OCI-LY7 (cell line): ENCODE measurements around the gene CHAMP1. TPM values are rescaled to one million over a fixed set of nuclear protein-coding genes. Genes with fewer than 3 reads are reported as not detected.

Source experiments
- Bru-seq: library from RNA; stranded (reverse); fragments of 400-500 nt; gene quantifications from one replicate; lab custom pipeline; 2021; lab: Mats Ljungman, UMichigan
- BruChase-seq, 2 experiments: library from RNA; stranded (reverse); fragments of 400-500 nt; gene quantifications; one replicate each; lab custom pipeline; 2021; lab: Mats Ljungman, UMichigan
- BruUV-seq: library from RNA; stranded (reverse); fragments of 400-500 nt; replicated peaks from 2 replicates; lab custom pipeline; 2021; lab: Mats Ljungman, UMichigan
- CTCF ChIA-PET: fragments of 300-600 bp; sonication (Branson Sonifier 250); formaldehyde crosslinking; loops from one replicate; lab custom pipeline; 2022; ENCODE audit warnings: antibody characterized with exemption; ENCODE audit not compliant: unreplicated experiment; lab: Charles Lee
- POLR2A ChIA-PET: fragments of 300-600 bp; sonication (Branson Sonifier 250); formaldehyde crosslinking; loops from one replicate; lab custom pipeline; 2022; ENCODE audit warnings: antibody characterized with exemption; lab: Charles Lee
- DNase-seq: peaks from one replicate; pipeline ENCODE4 v3.0.0-alpha.2; 2015; ENCODE audit warnings: low spot score
- H2AFZ ChIP-seq: fragments of 200-600 bp; sonication (generic), shearing (Covaris generic); 2 replicates; pipeline ENCODE4 v1.6.1; 2014; ENCODE audit warnings: mild to moderate bottlenecking, antibody characterized with exemption, low read length, moderate library complexity
- H3K27ac ChIP-seq: fragments of 200-600 bp; sonication (generic); 2 replicates; pipeline ENCODE4 v1.5.1; 2014; ENCODE audit warnings: mixed run types, low read depth, mild to moderate bottlenecking, moderate library complexity, low read length, inconsistent platforms; ENCODE audit not compliant: poor library complexity, severe bottlenecking
- H3K36me3 ChIP-seq: fragments of 200-600 bp; sonication (generic); 2 replicates; pipeline ENCODE4 v1.6.1; 2014; ENCODE audit warnings: mild to moderate bottlenecking, antibody characterized with exemption, low read length, moderate library complexity, mixed read lengths; ENCODE audit not compliant: insufficient read depth
- H3K4me1 ChIP-seq: fragments of 200-600 bp; sonication (generic); 2 replicates; pipeline ENCODE4 v1.5.1; 2014; ENCODE audit warnings: mild to moderate bottlenecking, low read length; ENCODE audit not compliant: insufficient read depth, poor library complexity, severe bottlenecking
- H3K4me2 ChIP-seq: fragments of 200-600 bp; sonication (generic); 2 replicates; pipeline ENCODE4 v1.6.1; 2014; ENCODE audit warnings: mild to moderate bottlenecking, low read length
- H3K4me3 ChIP-seq: fragments of 200-600 bp; sonication (generic); 2 replicates; pipeline ENCODE4 v1.5.1; 2014; ENCODE audit warnings: mild to moderate bottlenecking, low read depth, low read length; ENCODE audit not compliant: poor library complexity, severe bottlenecking
- H3K79me2 ChIP-seq: fragments of 200-600 bp; sonication (generic); 2 replicates; pipeline ENCODE4 v1.6.1; 2016; ENCODE audit warnings: low read depth, mild to moderate bottlenecking, low read length, moderate library complexity, mixed read lengths; ENCODE audit not compliant: insufficient read depth
- H3K9me2 ChIP-seq: fragments of 200-600 bp; sonication (generic); 2 replicates; pipeline ENCODE4 v1.6.1; 2016; ENCODE audit warnings: mild to moderate bottlenecking, low read length, mixed read lengths; ENCODE audit not compliant: insufficient read depth
- H3K9me3 ChIP-seq: fragments of 200-600 bp; sonication (generic); 2 replicates; pipeline ENCODE4 v1.6.1; 2014; ENCODE audit warnings: mild to moderate bottlenecking, mixed run types, low read length, mixed read lengths
- H4K20me1 ChIP-seq: fragments of 200-600 bp; sonication (generic); 2 replicates; pipeline ENCODE4 v1.6.1; 2014; ENCODE audit warnings: mild to moderate bottlenecking, antibody characterized with exemption, low read length, moderate library complexity, mixed read lengths; ENCODE audit not compliant: insufficient read depth
- EZH2phosphoT487 ChIP-seq: fragments of 200-600 bp; sonication (generic); IDR thresholded peaks from 2 replicates; pipeline ENCODE4 v1.6.1; 2018; ENCODE audit warnings: low read depth, borderline replicate concordance, mild to moderate bottlenecking, mixed run types, antibody characterized with exemption, low read length, moderate library complexity, mixed read lengths
- intact Hi-C: fragments of 100-400 bp; cut with micrococcal nuclease; formaldehyde crosslinking; loops from one replicate; pipeline ENCODE4 v1.10.0; 2022; ENCODE audit not compliant: unreplicated experiment
- long read RNA-seq: library from polyadenylated mRNA; stranded (forward); transcript quantifications from one replicate; pipeline ENCODE4 v2.0.0, GENCODE V29; 2022
- total RNA-seq, 2 experiments: library from RNA; depleted of rRNA in 1 of 2; stranded (reverse); fragments of >200 nt in 1 of 2; shearing (Covaris generic) in 1 of 2; gene quantifications; 2 replicates each; pipeline ENCODE4 v1.2.3, GENCODE V29; 2014 to 2022
- TF ChIP-seq, protein P1 (sequence below): fragments of 200-600 bp; sonication (generic); conservative IDR thresholded peaks from 2 replicates; pipeline ENCODE4 v1.5.1; 2014; ENCODE audit warnings: mild to moderate bottlenecking, antibody characterized with exemption, low read length, moderate library complexity, mixed read lengths

Gene CHAMP1, protein sequence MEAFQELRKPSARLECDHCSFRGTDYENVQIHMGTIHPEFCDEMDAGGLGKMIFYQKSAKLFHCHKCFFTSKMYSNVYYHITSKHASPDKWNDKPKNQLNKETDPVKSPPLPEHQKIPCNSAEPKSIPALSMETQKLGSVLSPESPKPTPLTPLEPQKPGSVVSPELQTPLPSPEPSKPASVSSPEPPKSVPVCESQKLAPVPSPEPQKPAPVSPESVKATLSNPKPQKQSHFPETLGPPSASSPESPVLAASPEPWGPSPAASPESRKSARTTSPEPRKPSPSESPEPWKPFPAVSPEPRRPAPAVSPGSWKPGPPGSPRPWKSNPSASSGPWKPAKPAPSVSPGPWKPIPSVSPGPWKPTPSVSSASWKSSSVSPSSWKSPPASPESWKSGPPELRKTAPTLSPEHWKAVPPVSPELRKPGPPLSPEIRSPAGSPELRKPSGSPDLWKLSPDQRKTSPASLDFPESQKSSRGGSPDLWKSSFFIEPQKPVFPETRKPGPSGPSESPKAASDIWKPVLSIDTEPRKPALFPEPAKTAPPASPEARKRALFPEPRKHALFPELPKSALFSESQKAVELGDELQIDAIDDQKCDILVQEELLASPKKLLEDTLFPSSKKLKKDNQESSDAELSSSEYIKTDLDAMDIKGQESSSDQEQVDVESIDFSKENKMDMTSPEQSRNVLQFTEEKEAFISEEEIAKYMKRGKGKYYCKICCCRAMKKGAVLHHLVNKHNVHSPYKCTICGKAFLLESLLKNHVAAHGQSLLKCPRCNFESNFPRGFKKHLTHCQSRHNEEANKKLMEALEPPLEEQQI
- total RNA-seq (2014; rRNA removed; shearing (Covaris generic)) (12.4 and 13.6 TPM in 2 replicates), total RNA-seq (2022) (37.9 and 42.8 TPM in 2 replicates), Bru-seq, nascent RNA (percentile 88 among the genes with signal in this experiment), BruChase-seq, experiment 1, labeled RNA remaining after a 6-hour chase (percentile 81 among the genes with signal in this experiment), BruChase-seq, experiment 2, labeled RNA remaining after a 2-hour chase (percentile 92 among the genes with signal in this experiment)
- long read RNA-seq, full-length matches to known transcripts: 7 of 7 reads
- long read RNA-seq, partial matches to known transcripts: 0 of 7 reads
- long read RNA-seq, other reads (novel, unspliced or antisense): 0 of 7 reads

DNA sequence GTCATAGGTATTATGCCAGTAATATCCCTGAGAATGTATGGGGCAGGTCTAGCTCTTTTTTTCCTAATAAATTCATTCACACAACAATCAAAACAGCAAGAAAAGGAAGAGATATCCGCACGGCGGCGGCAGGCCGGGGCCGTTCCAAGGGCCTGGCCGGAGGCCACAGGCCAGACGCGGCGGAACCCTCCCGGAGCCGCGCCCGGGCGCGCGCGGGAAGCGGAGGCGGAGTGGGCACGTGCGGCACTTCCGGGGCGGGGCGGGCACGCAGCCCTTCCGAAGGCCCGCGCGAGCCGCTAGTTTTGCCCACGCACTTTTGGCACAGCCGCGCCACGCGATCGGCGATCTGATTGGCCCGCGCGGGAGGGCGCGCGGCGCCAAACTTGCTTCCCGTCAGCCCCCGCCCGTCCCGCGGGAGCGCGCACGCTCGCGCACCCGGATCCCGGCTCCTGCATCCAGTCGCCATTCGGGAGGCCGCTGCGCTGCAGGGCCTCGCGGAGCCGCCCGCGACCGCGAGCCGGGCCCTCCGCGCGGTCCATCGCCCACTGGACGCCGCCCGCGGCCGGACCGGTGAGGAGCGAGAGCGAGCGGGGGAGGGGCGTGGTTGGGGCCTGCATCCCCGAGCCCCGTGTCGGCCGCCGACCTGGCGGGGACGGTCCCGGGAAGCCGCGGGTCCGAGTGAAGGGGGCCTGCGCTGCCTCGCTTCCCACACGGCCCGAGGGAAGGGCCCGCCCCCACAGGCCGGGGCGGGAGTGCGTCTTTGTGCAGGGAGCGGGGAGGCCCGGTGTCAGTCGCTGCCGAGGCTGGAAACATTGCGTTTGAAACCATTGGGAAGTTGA, at the start of gene CHAMP1:
CHAMP1 (plus strand) TSS at position 430 of the 839 bp plus-strand sequence. CDS start 9,340 bp downstream, outside the sequence.
- Histone ChIP-seq H3K9me2 (no peaks in the 10 kb centered on the region), H3K79me2 (peaks cover 51% of the 10 kb centered on the region), H3K36me3 (peaks cover 40% of the 10 kb centered on the region), H3K4me1 (peaks cover 48% of the 10 kb centered on the region), H2AFZ (peak within 1 kb of the TSS; percentile 73; the same call in 1 of the 2 replicates), H3K4me3 (peak within 1 kb of the TSS; percentile 91), H3K27ac (peak within 1 kb of the TSS; percentile 98), H4K20me1 (peaks cover 29% of the 10 kb centered on the region), H3K9me3 (no peaks in the 10 kb centered on the region), H3K4me2 (peak within 1 kb of the TSS; percentile 100)
- ChIA-PET CTCF (no interaction called here), POLR2A (interaction anchor here (0.8 to 1.9 kb wide), 4 partner anchors 19 to 22 kb away, joined by 3 to 7 read pairs (median 5); no protein-coding TSS in a partner anchor)
- TF ChIP-seq, protein P1, sequence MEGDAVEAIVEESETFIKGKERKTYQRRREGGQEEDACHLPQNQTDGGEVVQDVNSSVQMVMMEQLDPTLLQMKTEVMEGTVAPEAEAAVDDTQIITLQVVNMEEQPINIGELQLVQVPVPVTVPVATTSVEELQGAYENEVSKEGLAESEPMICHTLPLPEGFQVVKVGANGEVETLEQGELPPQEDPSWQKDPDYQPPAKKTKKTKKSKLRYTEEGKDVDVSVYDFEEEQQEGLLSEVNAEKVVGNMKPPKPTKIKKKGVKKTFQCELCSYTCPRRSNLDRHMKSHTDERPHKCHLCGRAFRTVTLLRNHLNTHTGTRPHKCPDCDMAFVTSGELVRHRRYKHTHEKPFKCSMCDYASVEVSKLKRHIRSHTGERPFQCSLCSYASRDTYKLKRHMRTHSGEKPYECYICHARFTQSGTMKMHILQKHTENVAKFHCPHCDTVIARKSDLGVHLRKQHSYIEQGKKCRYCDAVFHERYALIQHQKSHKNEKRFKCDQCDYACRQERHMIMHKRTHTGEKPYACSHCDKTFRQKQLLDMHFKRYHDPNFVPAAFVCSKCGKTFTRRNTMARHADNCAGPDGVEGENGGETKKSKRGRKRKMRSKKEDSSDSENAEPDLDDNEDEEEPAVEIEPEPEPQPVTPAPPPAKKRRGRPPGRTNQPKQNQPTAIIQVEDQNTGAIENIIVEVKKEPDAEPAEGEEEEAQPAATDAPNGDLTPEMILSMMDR: no peak
- TF ChIP-seq EZH2phosphoT487: no peak
- intact Hi-C loops: loop anchor here (1.0 kb wide), 1 partner anchor 34 kb away; no protein-coding TSS in a partner anchor
- DNase-seq: peak; percentile 89
- no TSS peak for BruUV-seq

DNA sequence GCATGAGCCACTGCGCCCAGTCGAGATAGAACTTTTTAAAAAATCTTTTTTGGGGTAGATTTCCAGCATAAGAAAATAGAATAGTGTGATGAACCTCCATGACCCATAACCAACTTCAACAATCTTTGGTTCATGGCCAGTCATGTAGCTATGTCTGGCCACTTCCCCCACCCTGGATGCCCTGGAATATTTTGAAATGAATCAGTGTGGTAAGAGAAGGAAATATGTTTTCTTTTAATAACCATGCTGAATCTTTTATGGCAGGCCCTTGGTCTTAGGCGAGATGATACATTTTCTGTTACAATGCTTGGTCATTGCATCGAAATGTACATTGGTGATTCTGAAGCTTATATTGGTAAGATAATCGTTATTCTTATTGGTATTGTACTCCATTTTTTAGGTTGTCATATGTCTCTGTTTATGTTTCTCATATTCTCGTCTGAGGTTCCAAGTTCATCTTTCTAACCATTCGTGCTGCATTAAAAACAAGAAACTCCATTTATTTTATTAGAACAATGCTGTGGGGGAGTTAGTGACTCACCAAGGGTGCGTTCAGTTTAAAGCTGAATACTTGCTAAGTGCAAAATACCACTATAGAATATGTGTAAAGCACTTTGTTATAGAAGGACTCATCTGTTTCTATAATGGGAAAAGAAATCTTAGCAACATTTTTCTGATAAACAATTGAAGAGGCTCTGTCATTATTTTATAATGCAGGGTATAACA, 49.3 kb upstream of the CHAMP1 start:
- Histone ChIP-seq H3K27ac (no peak overlapping the region), H4K20me1 (no peaks in the 10 kb centered on the region), H3K9me2 (no peaks in the 10 kb centered on the region), H3K9me3 (no peaks in the 10 kb centered on the region), H3K4me1 (peaks cover 40% of the 10 kb centered on the region), H3K36me3 (peaks cover 94% of the 10 kb centered on the region), H3K4me3 (no peak overlapping the region), H3K79me2 (0 out of 2 replicates have a peak, but pooled peaks cover 7% of the 10 kb centered on the region), H3K4me2 (no peak overlapping the region), H2AFZ (no peak overlapping the region)
- intact Hi-C loops: no loop called here
- DNase-seq: no peak
- ChIA-PET CTCF (no interaction called here), POLR2A (interaction anchor here (0.6 to 1.6 kb wide), 3 partner anchors 16 to 117 kb away, joined by 3 to 4 read pairs (median 3); no protein-coding TSS in a partner anchor)
- TF ChIP-seq, protein P1: no peak
- TF ChIP-seq EZH2phosphoT487: no peak
- BruUV-seq: no TSS peak
